HUES48 (cell line): ENCODE measurements around the gene PPP1R12C.
"Not testable (repeated sequence)": the region's sequence is repeated elsewhere in the genome, so short reads cannot be mapped to it uniquely, and the experiment has no call there.

ENCODE experiments used
- H3K27ac ChIP-seq: one replicate; pipeline ENCODE4 v1.7.0; 2013; ENCODE audit warnings: low read depth, low read length, inconsistent platforms
- H3K27me3 ChIP-seq: 2 replicates; pipeline ENCODE4 v1.6.1; 2013; ENCODE audit warnings: mild to moderate bottlenecking, low read length; ENCODE audit not compliant: control insufficient read depth, insufficient read depth
- H3K36me3 ChIP-seq: 2 replicates; pipeline ENCODE4 v1.6.1; 2013; ENCODE audit warnings: low read length; ENCODE audit not compliant: control insufficient read depth, insufficient read depth
- H3K4me1 ChIP-seq: 2 replicates; pipeline ENCODE4 v1.6.1; 2013; ENCODE audit warnings: mild to moderate bottlenecking, low read length; ENCODE audit not compliant: control insufficient read depth, insufficient read depth
- H3K4me3 ChIP-seq: 2 replicates; pipeline ENCODE4 v1.5.1; 2013; ENCODE audit warnings: mild to moderate bottlenecking, low read depth, low read length
- H3K9ac ChIP-seq: 2 replicates; pipeline ENCODE4 v1.6.1; 2013; ENCODE audit warnings: mild to moderate bottlenecking, low read depth, low read length, moderate library complexity
- H3K9me3 ChIP-seq: 2 replicates; pipeline ENCODE4 v1.6.1; 2013; ENCODE audit warnings: low read length; ENCODE audit not compliant: control insufficient read depth, insufficient read depth

Gene PPP1R12C

GRCh38 chr19:55116232-55116858 is 1.1 kb downstream of the PPP1R12C start:
- peak overlapping the region; percentile 75 for H3K4me3 ChIP-seq
- peaks cover 11% of the 10 kb centered on the region for H3K4me1 ChIP-seq
- H3K36me3 ChIP-seq, result peaks cover 6% of the 10 kb centered on the region
- H3K27me3 ChIP-seq, result no peaks in the 10 kb centered on the region
- peak overlapping the region; percentile 17 for H3K27ac ChIP-seq
- H3K9ac ChIP-seq, result peak overlapping the region; percentile 31; the same call in 1 of the 2 replicates
- no peaks in the 10 kb centered on the region for H3K9me3 ChIP-seq

GRCh38 chr19:55115446-55116065 is 1.9 kb downstream of the PPP1R12C start:
- H3K27me3 ChIP-seq, result no peaks in the 10 kb centered on the region
- H3K27ac ChIP-seq, result no peak overlapping the region
- H3K4me3 ChIP-seq, result peak overlapping the region; percentile 75
- H3K9ac ChIP-seq, result no peak overlapping the region
- H3K4me1 ChIP-seq, result peaks cover 11% of the 10 kb centered on the region
- H3K9me3 ChIP-seq, result no peaks in the 10 kb centered on the region
- peaks cover 6% of the 10 kb centered on the region for H3K36me3 ChIP-seq

- Histone ChIP-seq H3K4me3 (no peak overlapping the region), H3K4me1 (peaks cover 11% of the 10 kb centered on the region), H3K27ac (no peak overlapping the region), H3K27me3 (no peaks in the 10 kb centered on the region), H3K9me3 (no peaks in the 10 kb centered on the region), H3K36me3 (peaks cover 6% of the 10 kb centered on the region), H3K9ac (no peak overlapping the region)
Measured at GRCh38 chr19:55114566-55115145, 2.8 kb downstream of the PPP1R12C start.

GRCh38 chr19:55113570-55114039 is 3.8 kb downstream of the PPP1R12C start:
- no peak overlapping the region for H3K9ac ChIP-seq
- peak overlapping the region; percentile 77 for H3K27ac ChIP-seq
- peaks cover 11% of the 10 kb centered on the region for H3K4me1 ChIP-seq
- H3K36me3 ChIP-seq, result peaks cover 11% of the 10 kb centered on the region
- no peaks in the 10 kb centered on the region for H3K9me3 ChIP-seq
- H3K27me3 ChIP-seq, result no peaks in the 10 kb centered on the region
- no peak overlapping the region for H3K4me3 ChIP-seq

GRCh38 chr19:55112777-55113569 is 4.5 kb downstream of the PPP1R12C start:
- H3K27me3 ChIP-seq, result no peaks in the 10 kb centered on the region
- no peak overlapping the region for H3K4me3 ChIP-seq
- peaks cover 11% of the 10 kb centered on the region for H3K4me1 ChIP-seq
- H3K9me3 ChIP-seq, result no peaks in the 10 kb centered on the region
- no peak overlapping the region for H3K9ac ChIP-seq
- peak overlapping the region; percentile 77 for H3K27ac ChIP-seq
- peaks cover 11% of the 10 kb centered on the region for H3K36me3 ChIP-seq

GRCh38 chr19:55112246-55112776 is 5.1 kb downstream of the PPP1R12C start:
- Histone ChIP-seq H3K9ac (no peak overlapping the region), H3K4me3 (no peak overlapping the region), H3K27me3 (no peaks in the 10 kb centered on the region), H3K4me1 (peaks cover 11% of the 10 kb centered on the region), H3K27ac (no peak overlapping the region), H3K9me3 (no peaks in the 10 kb centered on the region), H3K36me3 (peaks cover 11% of the 10 kb centered on the region)

- no peaks in the 10 kb centered on the region for H3K27me3 ChIP-seq
- no peak overlapping the region for H3K27ac ChIP-seq
- H3K4me3 ChIP-seq, result no peak overlapping the region
- no peak overlapping the region for H3K9ac ChIP-seq
- peaks cover 11% of the 10 kb centered on the region for H3K36me3 ChIP-seq
- H3K4me1 ChIP-seq, result peaks cover 11% of the 10 kb centered on the region
- H3K9me3 ChIP-seq, result no peaks in the 10 kb centered on the region
Measured at GRCh38 chr19:55111238-55111831, 6.1 kb downstream of the PPP1R12C start.

GRCh38 chr19:55109527-55110291 is 7.7 kb downstream of the PPP1R12C start:
- no peak overlapping the region for H3K27ac ChIP-seq
- no peak overlapping the region for H3K4me3 ChIP-seq
- peaks cover 6% of the 10 kb centered on the region for H3K4me1 ChIP-seq
- no peaks in the 10 kb centered on the region for H3K9me3 ChIP-seq
- H3K27me3 ChIP-seq, result no peaks in the 10 kb centered on the region
- H3K9ac ChIP-seq, result no peak overlapping the region
- H3K36me3 ChIP-seq, result peaks cover 11% of the 10 kb centered on the region

GRCh38 chr19:55107252-55107651 is 10.2 kb downstream of the PPP1R12C start:
- H3K9me3 ChIP-seq, H3K27ac ChIP-seq, H3K4me3 ChIP-seq, H3K27me3 ChIP-seq, H3K9ac ChIP-seq, H3K4me1 ChIP-seq: not testable (repeated sequence)
- peaks cover 20% of the 10 kb centered on the region for H3K36me3 ChIP-seq

GRCh38 chr19:55106591-55106990 is 10.8 kb downstream of the PPP1R12C start:
- Histone ChIP-seq H3K36me3 (peaks cover 25% of the 10 kb centered on the region), H3K27ac (no peak overlapping the region), H3K4me1 (no peaks in the 10 kb centered on the region)

More at GRCh38 chr19:55106591-55106990, 10.8 kb downstream of the PPP1R12C start:
- no peaks in the 10 kb centered on the region for H3K27me3 ChIP-seq
- no peaks in the 10 kb centered on the region; the same call in 1 of the 2 replicates for H3K9me3 ChIP-seq
- no peak overlapping the region for H3K9ac ChIP-seq
- H3K4me3 ChIP-seq, result no peak overlapping the region
